ENCODE results near the gene SUCLG2. TPM values are rescaled to one million over a fixed set of nuclear protein-coding genes. Genes with fewer than 3 reads are reported as not detected.

The SUCLG2 gene
- total and polyA plus RNA-seq, 9 of the 15 experiments (the other 6 are each of a cell fraction or from before 2014, with no cell fraction given): 10.1 to 41.4 (median 29.0) TPM

GRCh38 chr3:67493808-67494207 lies 160.6 kb downstream of the SUCLG2 start:
- Histone ChIP-seq H3K4me3 (no peak overlapping the region), H3K4me2 (ENCODE audit: insufficient read depth, low read length) (no peak overlapping the region), H3K4me1 (replicated peaks in 1 of 2; ENCODE audit: control insufficient read depth in 2 of 2, insufficient read depth in 2 of 2, low read length in 2 of 2) (no peaks in the 10 kb centered on the region), H4K20me1 (replicated peaks; ENCODE audit: control insufficient read depth, insufficient read depth, low read length) (no peaks in the 10 kb centered on the region), H3K27me3 (ENCODE audit: control insufficient read depth in 2 of 2, insufficient read depth in 2 of 2, low read length in 2 of 2) (no peaks in the 10 kb centered on the region), H3K27ac (ENCODE audit: extremely low read depth, low read depth, low read length) (no peak overlapping the region), H3K9me3 (replicated peaks; ENCODE audit: control insufficient read depth, insufficient read depth, low read depth, low read length) (no peaks in the 10 kb centered on the region), H3K9me1 (ENCODE audit: control insufficient read depth, insufficient read depth, low read length) (no peaks in the 10 kb centered on the region), H2AFZ (ENCODE audit: low read depth, low read length) (no peak overlapping the region), H3K36me3 (ENCODE audit: control insufficient read depth, insufficient read depth, low read length) (peaks cover 4% of the 10 kb centered on the region; the same call in 2 of the 3 replicates), H3K79me2 (ENCODE audit: control insufficient read depth, insufficient read depth, low read length) (no peaks in the 10 kb centered on the region), H3K9ac (ENCODE audit: insufficient read depth in 1 of 2, low read depth in 2 of 2, low read length in 2 of 2) (no peak overlapping the region)
- no peak for FAIRE-seq
- intact Hi-C loops (cut with micrococcal nuclease) (no loop called here), in situ Hi-C loops (cut with MboI) (no loop called here)
- no TSS peak for BruUV-seq (replicated peaks)
- no peak for TF ChIP-seq ZNF282 (CRISPR knock-in tag; IDR thresholded peaks at IDR 0.05)
- no peak for ATAC-seq
- ChIA-PET CTCF (ENCODE audit: low intra/inter-chr PET ratio) (no interaction called here), POLR2A (no interaction called here)
- WGBS (ENCODE audit: insufficient coverage, low coverage, missing lambda C conversion rate): 90% methylated on average over 3 of the region's 3 CpGs
- no peak for DNase-seq (ENCODE audit: extremely low read depth in 1 of 4, low spot score in 3 of 4)

- no peaks in the 10 kb centered on the region for H3K4me1 ChIP-seq (replicated peaks in 1 of 2; ENCODE audit: control insufficient read depth in 2 of 2, insufficient read depth in 2 of 2, low read length in 2 of 2)
- 75% methylated on average over 1 of the region's 1 CpG for WGBS (ENCODE audit: insufficient coverage, low coverage, missing lambda C conversion rate)
- CTCF ChIA-PET (ENCODE audit: low intra/inter-chr PET ratio): no interaction called here
- intact Hi-C loops (cut with micrococcal nuclease) (no loop called here), in situ Hi-C loops (cut with MboI) (no loop called here)
- no peaks in the 10 kb centered on the region for H3K79me2 ChIP-seq (ENCODE audit: control insufficient read depth, insufficient read depth, low read length)
- H3K4me3 ChIP-seq: no peak overlapping the region
- H3K36me3 ChIP-seq (ENCODE audit: control insufficient read depth, insufficient read depth, low read length): peaks cover 4% of the 10 kb centered on the region; the same call in 1 of the 3 replicates
- POLR2A ChIA-PET: no interaction called here
- no peak overlapping the region for H3K27ac ChIP-seq (ENCODE audit: extremely low read depth, low read depth, low read length)
- no peaks in the 10 kb centered on the region for H3K27me3 ChIP-seq (ENCODE audit: control insufficient read depth in 2 of 2, insufficient read depth in 2 of 2, low read length in 2 of 2)
- H3K4me2 ChIP-seq (ENCODE audit: insufficient read depth, low read length): no peak overlapping the region
- no peak overlapping the region for H2AFZ ChIP-seq (ENCODE audit: low read depth, low read length)
- BruUV-seq (replicated peaks): no TSS peak
- H3K9me3 ChIP-seq (replicated peaks; ENCODE audit: control insufficient read depth, insufficient read depth, low read depth, low read length): no peaks in the 10 kb centered on the region
- no peak for DNase-seq (ENCODE audit: extremely low read depth in 1 of 4, low spot score in 3 of 4)
- no peak for ATAC-seq
- no peaks in the 10 kb centered on the region for H3K9me1 ChIP-seq (ENCODE audit: control insufficient read depth, insufficient read depth, low read length)
- no peak overlapping the region for H3K9ac ChIP-seq (ENCODE audit: insufficient read depth in 1 of 2, low read depth in 2 of 2, low read length in 2 of 2)
- FAIRE-seq: no peak
- no peaks in the 10 kb centered on the region for H4K20me1 ChIP-seq (replicated peaks; ENCODE audit: control insufficient read depth, insufficient read depth, low read length)
- TF ChIP-seq, protein P1, sequence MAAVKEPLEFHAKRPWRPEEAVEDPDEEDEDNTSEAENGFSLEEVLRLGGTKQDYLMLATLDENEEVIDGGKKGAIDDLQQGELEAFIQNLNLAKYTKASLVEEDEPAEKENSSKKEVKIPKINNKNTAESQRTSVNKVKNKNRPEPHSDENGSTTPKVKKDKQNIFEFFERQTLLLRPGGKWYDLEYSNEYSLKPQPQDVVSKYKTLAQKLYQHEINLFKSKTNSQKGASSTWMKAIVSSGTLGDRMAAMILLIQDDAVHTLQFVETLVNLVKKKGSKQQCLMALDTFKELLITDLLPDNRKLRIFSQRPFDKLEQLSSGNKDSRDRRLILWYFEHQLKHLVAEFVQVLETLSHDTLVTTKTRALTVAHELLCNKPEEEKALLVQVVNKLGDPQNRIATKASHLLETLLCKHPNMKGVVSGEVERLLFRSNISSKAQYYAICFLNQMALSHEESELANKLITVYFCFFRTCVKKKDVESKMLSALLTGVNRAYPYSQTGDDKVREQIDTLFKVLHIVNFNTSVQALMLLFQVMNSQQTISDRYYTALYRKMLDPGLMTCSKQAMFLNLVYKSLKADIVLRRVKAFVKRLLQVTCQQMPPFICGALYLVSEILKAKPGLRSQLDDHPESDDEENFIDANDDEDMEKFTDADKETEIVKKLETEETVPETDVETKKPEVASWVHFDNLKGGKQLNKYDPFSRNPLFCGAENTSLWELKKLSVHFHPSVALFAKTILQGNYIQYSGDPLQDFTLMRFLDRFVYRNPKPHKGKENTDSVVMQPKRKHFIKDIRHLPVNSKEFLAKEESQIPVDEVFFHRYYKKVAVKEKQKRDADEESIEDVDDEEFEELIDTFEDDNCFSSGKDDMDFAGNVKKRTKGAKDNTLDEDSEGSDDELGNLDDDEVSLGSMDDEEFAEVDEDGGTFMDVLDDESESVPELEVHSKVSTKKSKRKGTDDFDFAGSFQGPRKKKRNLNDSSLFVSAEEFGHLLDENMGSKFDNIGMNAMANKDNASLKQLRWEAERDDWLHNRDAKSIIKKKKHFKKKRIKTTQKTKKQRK (IDR thresholded peaks at IDR 0.05; ENCODE audit: borderline replicate concordance, low read depth, low read length): no peak
- TF ChIP-seq ZNF184 (CRISPR knock-in tag; IDR thresholded peaks at IDR 0.05) (no peak), SUPT5H (IDR thresholded peaks at IDR 0.05) (no peak), TEAD4 (IDR thresholded peaks at IDR 0.05; ENCODE audit: low read length) (no peak), TEAD4 (CRISPR knock-in tag; IDR thresholded peaks at IDR 0.05; ENCODE audit: borderline replicate concordance) (no peak), CLOCK (CRISPR knock-in tag; IDR thresholded peaks at IDR 0.05; ENCODE audit: borderline replicate concordance) (no peak)
- TF ChIP-seq, protein P2, sequence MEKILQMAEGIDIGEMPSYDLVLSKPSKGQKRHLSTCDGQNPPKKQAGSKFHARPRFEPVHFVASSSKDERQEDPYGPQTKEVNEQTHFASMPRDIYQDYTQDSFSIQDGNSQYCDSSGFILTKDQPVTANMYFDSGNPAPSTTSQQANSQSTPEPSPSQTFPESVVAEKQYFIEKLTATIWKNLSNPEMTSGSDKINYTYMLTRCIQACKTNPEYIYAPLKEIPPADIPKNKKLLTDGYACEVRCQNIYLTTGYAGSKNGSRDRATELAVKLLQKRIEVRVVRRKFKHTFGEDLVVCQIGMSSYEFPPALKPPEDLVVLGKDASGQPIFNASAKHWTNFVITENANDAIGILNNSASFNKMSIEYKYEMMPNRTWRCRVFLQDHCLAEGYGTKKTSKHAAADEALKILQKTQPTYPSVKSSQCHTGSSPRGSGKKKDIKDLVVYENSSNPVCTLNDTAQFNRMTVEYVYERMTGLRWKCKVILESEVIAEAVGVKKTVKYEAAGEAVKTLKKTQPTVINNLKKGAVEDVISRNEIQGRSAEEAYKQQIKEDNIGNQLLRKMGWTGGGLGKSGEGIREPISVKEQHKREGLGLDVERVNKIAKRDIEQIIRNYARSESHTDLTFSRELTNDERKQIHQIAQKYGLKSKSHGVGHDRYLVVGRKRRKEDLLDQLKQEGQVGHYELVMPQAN (IDR thresholded peaks at IDR 0.05; ENCODE audit: borderline replicate concordance): no peak
Measured at GRCh38 chr3:67490658-67491057, 163.8 kb downstream of the SUCLG2 start.

Measured in K562 (cell line).